Measurements from ENCODE around the gene KCNQ1.

GRCh38 chr11:2772544-2773031, 327.8 kb downstream of the KCNQ1 start:
- no peak for TF ChIP-seq CTCF (IDR thresholded peaks at IDR 0.05)
- no peak for TF ChIP-seq POLR2A (IDR thresholded peaks at IDR 0.05)

All from body of pancreas (tissue), 4 donors.